C4-2B (cell line): ENCODE measurements around the gene DTX4.

Experiments
- CTCF ChIP-seq: fragments of 450-650 bp; conservative IDR thresholded peaks from 2 replicates; pipeline ENCODE4 v1.5.1; 2017; ENCODE audit warnings: mild to moderate bottlenecking
- ZFX ChIP-seq: fragments of 450-650 bp; IDR thresholded peaks from 2 replicates; pipeline ENCODE4 v1.6.1; 2017

GRCh38 chr11:59135648-59136461 lies 36.1 kb upstream of the DTX4 start:
- TF ChIP-seq CTCF (peak; percentile 100), ZFX (no peak)
